GM21717 (cell line): ENCODE measurements around the gene PTK6.
"Not testable (repeated sequence)": the region's sequence is repeated elsewhere in the genome, so short reads cannot be mapped to it uniquely, and the experiment has no call there.

Source experiments
- ATAC-seq: cut with Tn5 transposase; IDR thresholded peaks from one replicate; pipeline ENCODE4 v1.9.1; 2021; ENCODE audit warnings: mild to moderate bottlenecking, moderate library complexity; ENCODE audit not compliant: unreplicated experiment

Gene PTK6

DNA sequence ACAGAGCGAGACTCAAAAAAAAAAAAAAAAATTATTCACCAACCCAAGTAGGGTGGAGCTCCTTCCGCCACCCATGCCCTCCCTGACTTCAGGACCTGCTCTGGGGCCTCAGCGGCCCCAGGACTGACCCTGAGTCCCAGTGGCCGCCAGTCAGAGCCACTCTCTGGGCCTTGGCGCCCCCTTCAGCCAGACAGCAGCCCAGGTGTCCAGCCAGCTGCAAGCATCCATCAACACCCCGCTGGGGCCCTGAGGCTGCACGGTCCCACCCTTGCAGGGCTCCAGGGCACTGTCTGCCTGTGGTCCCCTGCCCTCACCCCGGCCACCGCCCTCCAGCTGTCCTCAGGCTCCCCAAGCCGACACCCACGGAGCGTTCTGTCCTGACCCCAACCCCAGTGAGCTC is 53.3 kb downstream of the PTK6 start:
- no peak for ATAC-seq

DNA sequence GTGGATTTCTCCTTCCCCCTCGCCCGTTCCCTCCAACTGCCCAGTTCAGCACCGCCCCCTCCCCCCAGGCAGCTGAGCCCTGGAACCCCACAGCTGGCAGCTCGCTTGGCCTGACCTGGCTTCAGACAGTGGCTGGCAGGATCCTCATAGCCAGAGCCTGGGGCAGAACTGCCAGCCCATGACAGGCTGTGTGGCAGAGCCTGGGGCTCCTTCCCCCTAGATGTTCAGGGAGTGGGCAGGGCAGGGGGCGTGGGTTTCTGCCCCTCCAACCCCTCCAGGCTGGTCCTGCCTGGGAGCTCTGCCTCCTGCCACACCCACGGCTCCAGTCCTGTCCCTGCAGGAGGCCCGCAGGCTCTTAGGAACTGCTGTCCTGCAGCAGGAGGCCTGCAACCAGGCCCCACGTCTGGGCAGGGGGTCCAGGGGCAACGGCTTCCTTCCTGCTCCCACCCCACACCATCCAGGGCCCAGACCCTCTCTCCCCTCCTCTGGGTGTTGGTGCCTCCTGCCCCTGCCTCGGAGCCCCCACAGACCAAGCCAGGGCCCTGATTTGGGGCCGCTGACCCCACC is 55.1 kb downstream of the PTK6 start:
- ATAC-seq, result no peak

DNA sequence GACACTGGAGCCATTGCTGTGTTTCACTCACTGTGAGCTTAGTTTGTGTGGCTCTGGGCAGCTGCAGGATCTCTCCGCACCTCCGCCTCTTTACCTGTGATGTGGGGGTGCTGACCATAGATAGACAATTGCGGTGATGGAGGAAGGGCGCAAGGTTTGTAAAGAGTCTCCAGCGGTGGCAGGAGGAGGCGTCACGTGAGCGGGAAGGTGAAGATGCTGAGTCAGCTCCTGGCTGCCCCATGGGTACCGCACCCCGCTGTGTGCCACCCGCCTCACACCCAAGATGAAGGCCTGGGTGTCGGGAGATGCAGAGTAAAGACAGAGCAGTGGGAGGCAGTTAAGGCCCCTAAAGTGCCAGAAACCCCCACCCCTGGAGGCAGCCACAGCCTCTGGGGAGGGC is 55.7 kb downstream of the PTK6 start:
- ATAC-seq, result no peak

DNA sequence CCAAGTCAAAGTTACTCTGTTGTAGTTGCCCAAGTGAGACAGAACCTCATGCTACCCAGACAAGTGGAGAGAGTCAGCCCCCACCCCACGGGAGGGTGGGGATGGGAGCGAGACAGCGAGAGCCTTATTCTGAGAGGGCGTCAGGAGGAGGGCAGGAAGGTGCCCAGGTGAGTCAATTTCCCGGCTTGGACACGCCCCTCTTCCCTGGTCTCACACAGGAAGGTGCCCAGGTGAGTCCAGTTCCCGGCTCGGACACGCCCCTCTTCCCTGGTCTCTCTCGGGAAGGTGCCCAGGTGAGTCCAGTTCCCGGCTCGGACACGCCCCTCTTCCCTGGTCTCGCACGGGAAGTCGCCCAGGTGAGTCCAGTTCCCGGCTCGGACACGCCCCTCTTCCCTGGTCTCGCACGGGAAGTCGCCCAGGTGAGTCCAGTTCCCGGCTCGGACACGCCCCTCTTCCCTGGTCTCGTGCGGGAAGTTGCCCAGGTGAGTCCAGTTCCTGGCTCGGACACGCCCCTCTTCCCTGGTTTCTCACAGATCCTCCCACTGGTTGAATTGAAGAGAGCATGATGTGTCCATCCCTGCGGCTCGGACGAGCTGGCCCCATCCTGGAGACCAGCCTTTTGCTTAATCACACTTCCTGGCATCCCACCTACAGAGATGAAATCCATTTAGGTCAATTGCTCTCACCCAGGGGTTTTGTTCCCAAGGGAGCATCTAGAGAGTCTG is 57.3 kb downstream of the PTK6 start:
- ATAC-seq, result not testable (repeated sequence)

DNA sequence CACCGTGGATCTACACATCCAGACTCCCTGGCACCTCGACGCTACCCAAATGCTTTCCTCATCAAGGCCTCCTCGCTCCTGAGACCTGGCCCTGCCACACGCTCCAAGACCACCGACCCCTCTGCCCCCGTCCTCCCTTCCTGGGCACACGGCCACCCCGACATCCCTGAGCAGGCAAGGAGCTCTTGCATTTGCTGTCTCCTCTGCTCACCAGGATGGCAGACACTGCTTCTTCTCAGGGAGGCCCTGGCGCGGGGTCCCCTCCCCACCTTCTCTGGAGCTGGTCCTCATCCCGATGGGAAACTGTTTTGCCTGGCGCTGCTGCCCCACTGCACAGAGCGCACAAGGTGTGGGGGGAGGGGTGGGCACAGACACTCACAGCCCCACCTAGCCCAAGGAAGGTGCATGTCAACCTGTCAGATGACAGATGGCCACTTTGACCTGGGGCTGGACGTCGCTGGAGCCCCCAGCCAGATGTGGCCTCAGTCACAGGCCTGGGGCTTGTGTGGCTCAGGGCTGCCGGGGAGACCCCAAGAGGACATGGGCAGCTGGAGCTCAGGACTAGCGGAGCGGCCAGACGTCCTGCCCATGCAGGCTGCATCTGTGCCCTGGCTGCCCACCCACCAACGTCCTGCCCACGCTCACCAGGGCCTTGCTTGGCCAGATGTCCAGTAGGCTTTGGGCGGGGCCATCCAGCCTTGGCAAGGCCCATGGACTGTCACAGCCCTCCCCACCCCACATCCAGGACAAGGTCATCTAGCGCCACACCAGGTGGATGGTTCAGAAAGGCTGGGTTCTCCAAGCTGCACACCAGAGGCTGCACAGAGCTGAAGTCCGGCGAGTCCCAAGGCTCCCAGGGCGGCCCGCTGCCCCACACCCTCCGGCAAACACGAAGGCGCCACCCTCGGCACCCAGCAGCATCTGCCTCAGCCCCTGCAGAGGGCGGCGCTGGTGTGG is 58.6 kb downstream of the PTK6 start:
- no peak for ATAC-seq
